Testis (tissue), 2 donors: ENCODE results near the gene MRNIP.

Experiments
- CTCF ChIP-seq, 3 experiments: fragments of 450-650 bp in 2 of 3; fragments of 200-600 bp in 1 of 3; sonication (generic) in 1 of 3; IDR thresholded peaks; one replicate each; pipeline ENCODE4 v1.5.1; 2016 to 2019; ENCODE audit warnings: antibody characterized with exemption in 3 of 3, mild to moderate bottlenecking in 2 of 3, moderate library complexity in 1 of 3
- POLR2A ChIP-seq: fragments of 450-650 bp; IDR thresholded peaks from one replicate; pipeline ENCODE4 v1.6.1; 2017; ENCODE audit warnings: antibody characterized with exemption, mild to moderate bottlenecking, moderate library complexity

GRCh38 chr5:179872828-179873575 is 14.4 kb upstream of the MRNIP start:
- no peak for TF ChIP-seq CTCF (IDR thresholded peaks at IDR 0.05)
- no peak for TF ChIP-seq POLR2A
